Activated B cell treated with CpG ODN at 0.5 μM for 24 hours (primary cell): ENCODE measurements around the gene SPAG6. TPM values are rescaled to one million over a fixed set of nuclear protein-coding genes. Genes with fewer than 3 reads are reported as not detected.

Source experiments
- ATAC-seq: fragments of 200-7000 bp; cut with Tn5 transposase; one replicate; pipeline ENCODE4 v1.10.0; 2021; ENCODE audit warnings: low read depth, mild to moderate bottlenecking, moderate library complexity
- CTCF ChIA-PET: fragments of 350-600 bp; sonication (Branson Sonifier 250); formaldehyde crosslinking; loops from one replicate; lab custom pipeline; 2021; ENCODE audit warnings: antibody characterized with exemption; lab: Charles Lee
- POLR2A ChIA-PET: fragments of 350-600 bp; sonication (Branson Sonifier 250); formaldehyde crosslinking; loops from one replicate; lab custom pipeline; 2021; ENCODE audit warnings: antibody characterized with exemption; lab: Charles Lee
- DNase-seq: peaks from one replicate; pipeline ENCODE4 v3.0.0; 2022
- H3K27ac Mint-ChIP-seq: one replicate; pipeline ENCODE4 v1.8.0; 2020; ENCODE audit warnings: mixed read lengths
- H3K27me3 Mint-ChIP-seq: one replicate; pipeline ENCODE4 v1.8.0; 2021; ENCODE audit warnings: mixed read lengths
- H3K36me3 Mint-ChIP-seq: one replicate; pipeline ENCODE4 v1.8.0; 2021; ENCODE audit warnings: low read depth, mixed read lengths
- H3K4me1 Mint-ChIP-seq: one replicate; pipeline ENCODE4 v1.8.0; 2021; ENCODE audit warnings: mixed read lengths
- H3K4me3 Mint-ChIP-seq: one replicate; pipeline ENCODE4 v1.8.0; 2020; ENCODE audit warnings: mild to moderate bottlenecking, mixed read lengths
- H3K9me3 Mint-ChIP-seq: one replicate; pipeline ENCODE4 v1.8.0; 2020; ENCODE audit warnings: mixed read lengths
- CTCF ChIP-seq: fragments of 200-600 bp; IDR thresholded peaks from one replicate; pipeline ENCODE4 v1.8.0; 2022; ENCODE audit warnings: antibody characterized with exemption, mild to moderate bottlenecking
- intact Hi-C: fragments of 100-400 bp; cut with micrococcal nuclease; formaldehyde crosslinking; loops from one replicate; pipeline ENCODE4 v1.15.1; 2024
- total RNA-seq: library from RNA; stranded (reverse); gene quantifications from 2 replicates; pipeline ENCODE4 v1.2.3, GENCODE V29; 2022

SPAG6 gene
- total RNA-seq, 1 donor from 2014 or later: 0.62 TPM

- Mint-ChIP-seq H3K4me1 (no peaks in the 10 kb centered on the region), H3K27ac (no peak overlapping the region), H3K36me3 (no peaks in the 10 kb centered on the region), H3K9me3 (no peaks in the 10 kb centered on the region), H3K4me3 (no peak overlapping the region), H3K27me3 (peaks cover 7% of the 10 kb centered on the region)
- no peak for TF ChIP-seq CTCF
- CTCF ChIA-PET: no interaction called here
- intact Hi-C loops: no loop called here
- POLR2A ChIA-PET: no interaction called here
- no peak for DNase-seq
- no peak for ATAC-seq
Measured at GRCh38 chr10:22414146-22414545, 68.8 kb downstream of the SPAG6 start.

GRCh38 chr10:22415072-22415471, 69.8 kb downstream of the SPAG6 start:
- H3K27me3 Mint-ChIP-seq: peaks cover 7% of the 10 kb centered on the region
- TF ChIP-seq CTCF: no peak
- DNase-seq: no peak
- H3K4me1 Mint-ChIP-seq: no peaks in the 10 kb centered on the region
- no peaks in the 10 kb centered on the region for H3K36me3 Mint-ChIP-seq
- H3K9me3 Mint-ChIP-seq: no peaks in the 10 kb centered on the region
- ChIA-PET CTCF (no interaction called here), POLR2A (interaction anchor here (1.0 to 1.1 kb wide), 2 partner anchors 22 to 70 kb away, joined by 3 to 4 read pairs; partner anchors contain the start of gene SPAG6)
- no peak overlapping the region for H3K27ac Mint-ChIP-seq
- ATAC-seq: no peak
- intact Hi-C loops: no loop called here
- no peak overlapping the region for H3K4me3 Mint-ChIP-seq

GRCh38 chr10:22417736-22418268, 72.5 kb downstream of the SPAG6 start:
- Mint-ChIP-seq H3K4me3 (no peak overlapping the region), H3K27me3 (no peaks in the 10 kb centered on the region), H3K9me3 (no peaks in the 10 kb centered on the region), H3K27ac (no peak overlapping the region), H3K36me3 (no peaks in the 10 kb centered on the region), H3K4me1 (no peaks in the 10 kb centered on the region)
- intact Hi-C loops: no loop called here
- ChIA-PET CTCF (no interaction called here), POLR2A (no interaction called here)
- TF ChIP-seq CTCF: no peak
- ATAC-seq (no peak), DNase-seq (no peak)

- H3K4me3 Mint-ChIP-seq: no peak overlapping the region
- no peaks in the 10 kb centered on the region for H3K36me3 Mint-ChIP-seq
- ChIA-PET POLR2A (no interaction called here), CTCF (no interaction called here)
- DNase-seq (no peak), ATAC-seq (peak; percentile 42)
- intact Hi-C loops: loop anchor here (1.0 to 5.0 kb wide), 4 partner anchors 162 to 428 kb away; no protein-coding TSS in a partner anchor
- no peak for TF ChIP-seq CTCF
- no peak overlapping the region for H3K27ac Mint-ChIP-seq
- H3K4me1 Mint-ChIP-seq: peaks cover 1% of the 10 kb centered on the region
- no peaks in the 10 kb centered on the region for H3K9me3 Mint-ChIP-seq
- H3K27me3 Mint-ChIP-seq: no peaks in the 10 kb centered on the region
Measured at GRCh38 chr10:22420787-22421517, 75.7 kb downstream of the SPAG6 start.

GRCh38 chr10:22426653-22427052, 81.4 kb downstream of the SPAG6 start:
- intact Hi-C loops: no loop called here
- ChIA-PET POLR2A (no interaction called here), CTCF (interaction anchor here (0.6 kb wide), 1 partner anchor 417 kb away, joined by 3 read pairs; no protein-coding TSS in a partner anchor)
- H3K27me3 Mint-ChIP-seq: peaks cover 8% of the 10 kb centered on the region
- DNase-seq (no peak), ATAC-seq (no peak)
- TF ChIP-seq CTCF: no peak
- H3K9me3 Mint-ChIP-seq: no peaks in the 10 kb centered on the region
- H3K27ac Mint-ChIP-seq: no peak overlapping the region
- H3K36me3 Mint-ChIP-seq: no peaks in the 10 kb centered on the region
- H3K4me1 Mint-ChIP-seq: peaks cover 5% of the 10 kb centered on the region
- no peak overlapping the region for H3K4me3 Mint-ChIP-seq
